ENCODE data around the gene ARL5B.

The ARL5B gene

GRCh38 chr10:18653112-18653511 is 6.1 kb upstream of the ARL5B start:
- DNase-seq: no peak
- peak overlapping the region; percentile 98 for H3K4me3 Mint-ChIP-seq
- no peaks in the 10 kb centered on the region for H3K9me3 Mint-ChIP-seq
- H3K36me3 Mint-ChIP-seq (ENCODE audit: low read depth): peaks cover 4% of the 10 kb centered on the region
- no peak for TF ChIP-seq CTCF (IDR thresholded peaks at IDR 0.05)
- H3K27me3 Mint-ChIP-seq (ENCODE audit: low read depth, poor library complexity): peaks cover 7% of the 10 kb centered on the region
- H3K27ac Mint-ChIP-seq: no peak overlapping the region
- H3K4me1 Mint-ChIP-seq: peaks cover 28% of the 10 kb centered on the region

GRCh38 chr10:18656724-18657123 is 2.5 kb upstream of the ARL5B start:
- Mint-ChIP-seq H3K36me3 (ENCODE audit: low read depth) (peaks cover 17% of the 10 kb centered on the region), H3K27me3 (ENCODE audit: low read depth, poor library complexity) (peaks cover 6% of the 10 kb centered on the region), H3K27ac (no peak overlapping the region), H3K4me3 (no peak overlapping the region), H3K4me1 (peaks cover 30% of the 10 kb centered on the region), H3K9me3 (no peaks in the 10 kb centered on the region)
- no peak for DNase-seq
- TF ChIP-seq CTCF (IDR thresholded peaks at IDR 0.05): no peak

GRCh38 chr10:18658271-18659124 is 733 bp upstream of the ARL5B start:
- DNase-seq: no peak
- peaks cover 30% of the 10 kb centered on the region for H3K4me1 Mint-ChIP-seq
- no peak for TF ChIP-seq CTCF (IDR thresholded peaks at IDR 0.05)
- peak overlapping the region; percentile 99 for H3K27ac Mint-ChIP-seq
- peaks cover 6% of the 10 kb centered on the region for H3K27me3 Mint-ChIP-seq (ENCODE audit: low read depth, poor library complexity)
- H3K36me3 Mint-ChIP-seq (ENCODE audit: low read depth): peaks cover 35% of the 10 kb centered on the region
- peak overlapping the region; percentile 100 for H3K4me3 Mint-ChIP-seq
- peaks cover 12% of the 10 kb centered on the region for H3K9me3 Mint-ChIP-seq

- no peak for DNase-seq
- H3K9me3 Mint-ChIP-seq: peaks cover 17% of the 10 kb centered on the region
- peak overlapping the region; percentile 100 for H3K4me3 Mint-ChIP-seq
- H3K27me3 Mint-ChIP-seq (ENCODE audit: low read depth, poor library complexity): peaks cover 4% of the 10 kb centered on the region
- TF ChIP-seq CTCF (IDR thresholded peaks at IDR 0.05): no peak
- H3K36me3 Mint-ChIP-seq (ENCODE audit: low read depth): peaks cover 43% of the 10 kb centered on the region
- H3K27ac Mint-ChIP-seq: peak overlapping the region; percentile 100
- H3K4me1 Mint-ChIP-seq: peaks cover 30% of the 10 kb centered on the region
These were observed 746 bp downstream of the ARL5B start for GRCh38 chr10:18659819-18660535.

- Mint-ChIP-seq H3K36me3 (ENCODE audit: low read depth) (peaks cover 51% of the 10 kb centered on the region), H3K4me1 (peaks cover 36% of the 10 kb centered on the region), H3K4me3 (peak overlapping the region; percentile 100), H3K27me3 (ENCODE audit: low read depth, poor library complexity) (peaks cover 4% of the 10 kb centered on the region), H3K9me3 (peaks cover 17% of the 10 kb centered on the region), H3K27ac (peak overlapping the region; percentile 24)
- no peak for DNase-seq
- TF ChIP-seq CTCF (IDR thresholded peaks at IDR 0.05): no peak
These were observed 1.7 kb downstream of the ARL5B start for GRCh38 chr10:18660816-18661431.

Measured in nephron progenitor cell (in vitro differentiated cells).